GM12878 (cell line): ENCODE results near the gene TNIP1. TPM values are rescaled to one million over a fixed set of nuclear protein-coding genes. Genes with fewer than 3 reads are reported as not detected.

Source experiments
- HSF1 ChIP-seq: fragments of 150-350 bp; IDR thresholded peaks from 2 replicates; pipeline ENCODE4 v1.6.1; 2014; ENCODE audit warnings: mild to moderate bottlenecking, low read depth, low read length
- NR2F1 ChIP-seq: fragments of 450-650 bp; conservative IDR thresholded peaks from 2 replicates; pipeline ENCODE4 v1.6.1; 2017; ENCODE audit warnings: mild to moderate bottlenecking
- RELA ChIP-seq: fragments of 450-650 bp; IDR thresholded peaks from 2 replicates; pipeline ENCODE4 v1.8.0; 2014; ENCODE audit warnings: borderline replicate concordance; ENCODE audit not compliant: partially characterized antibody
- SIX5 ChIP-seq: IDR thresholded peaks from 2 replicates; pipeline ENCODE4 v1.6.1; 2011; ENCODE audit warnings: mild to moderate bottlenecking, low read depth, low read length, moderate library complexity; ENCODE audit not compliant: severe bottlenecking
- TBL1XR1 ChIP-seq: IDR thresholded peaks from 2 replicates; pipeline ENCODE4 v1.6.1; 2012; ENCODE audit warnings: low read depth, low read length, improper control_type of control experiment
- ZBTB11 ChIP-seq: fragments of 450-650 bp; formaldehyde crosslinking; IDR thresholded peaks from 2 replicates; pipeline ENCODE4 v1.5.0; 2022; ENCODE audit warnings: mild to moderate bottlenecking, missing genetic modification characterization
- polyA plus RNA-seq, 11 experiments: library from polyadenylated mRNA; depleted of rRNA in 4 of 11; unstranded in 6 of 11; stranded (reverse) in 5 of 11; fragments of >200 nt; fragmentation: Nextera tagmentation in 4 of 11; fragmentation: Illumina TruSeq in 1 of 11; extraction: Ambion mirVana in 4 of 11; extraction: Trizol in 1 of 11; gene quantifications; 1 replicate in 1 of 11; 2 replicates in 10 of 11; pipeline versions ENCODE4 v1.2.1 to v1.2.3, GENCODE V29; 2011 to 2016; ENCODE audit warnings: inconsistent platforms in 2 of 11, missing spikeins in 2 of 11, low read depth in 1 of 11
- total RNA-seq, 4 experiments: library from RNA; depleted of rRNA in 3 of 4; stranded (reverse); fragments of >200 nt in 3 of 4; fragmentation: Illumina TruSeq in 1 of 4; extraction: Trizol in 1 of 4; gene quantifications; 2 replicates each; pipeline versions ENCODE4 v1.2.1 to v1.2.3, GENCODE V29; 2013 to 2021

Gene TNIP1
- total and polyA plus RNA-seq, 10 of the 15 experiments (the other 5 are each of a cell fraction or from before 2014, with no cell fraction given) = 4.4 to 279 (median 150) TPM

- TF ChIP-seq ZBTB11 (CRISPR knock-in tag) (no peak), RELA (no peak), SIX5 (no peak), NR2F1 (peak; percentile 18; the same call in 1 of the 2 replicates), TBL1XR1 (0 out of 2 replicates have a peak, but pooled peaks have one; percentile 72), HSF1 (no peak)
Measured at GRCh38 chr5:151068433-151069197, 12.2 kb downstream of the TNIP1 start (continued).
